GM19395 (cell line): Measurements from ENCODE around the gene METAP2.

Source experiments
- ATAC-seq: cut with Tn5 transposase; IDR thresholded peaks from one replicate; pipeline ENCODE4 v1.9.1; 2021; ENCODE audit warnings: mild to moderate bottlenecking, moderate library complexity; ENCODE audit not compliant: unreplicated experiment

The METAP2 gene

GRCh38 chr12:95547522-95548055 is 73.6 kb downstream of the METAP2 start:
- no peak for ATAC-seq

- no peak for ATAC-seq
These were observed 74.1 kb downstream of the METAP2 start for GRCh38 chr12:95548056-95548538.

- no peak for ATAC-seq
These were observed 74.8 kb downstream of the METAP2 start for GRCh38 chr12:95548539-95549391.

- no peak for ATAC-seq
These were observed 75.6 kb downstream of the METAP2 start for GRCh38 chr12:95549392-95550084.

GRCh38 chr12:95551305-95551704 is 77.4 kb downstream of the METAP2 start, which contains the start of gene USP44:
Gene USP44 (minus strand): TSS chr12:95551476. CDS start chr12:95534256, 17,220 bp downstream.
- no peak for ATAC-seq

DNA sequence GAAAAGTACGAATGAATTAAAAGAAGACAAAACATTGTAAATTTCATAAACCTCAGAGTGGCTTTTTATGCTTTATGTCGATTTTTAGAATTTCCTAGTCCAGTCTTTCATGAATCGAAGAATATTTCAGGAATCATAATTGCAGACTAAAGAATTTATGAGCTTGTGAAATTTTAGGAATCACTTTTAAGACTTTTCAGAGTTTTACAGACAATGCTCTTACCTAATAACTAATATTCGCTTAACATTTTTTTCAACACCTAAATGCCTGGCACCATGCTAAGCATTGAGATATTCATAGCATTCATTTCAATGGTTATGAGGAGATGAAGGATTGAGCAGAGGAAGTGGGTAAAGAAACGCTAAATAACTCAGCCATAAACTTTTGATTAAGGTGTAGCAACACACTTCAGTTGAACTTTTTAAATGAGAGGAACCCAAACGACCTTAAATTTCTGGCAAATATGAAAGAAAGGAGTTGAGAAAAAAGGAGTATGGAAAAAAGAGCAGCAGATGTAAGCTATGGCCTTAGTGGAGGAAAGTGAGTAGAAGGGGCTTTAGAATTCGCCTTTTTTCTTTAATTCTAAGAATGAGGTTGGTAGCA is 78.1 kb downstream of the METAP2 start:
- no peak for ATAC-seq

DNA sequence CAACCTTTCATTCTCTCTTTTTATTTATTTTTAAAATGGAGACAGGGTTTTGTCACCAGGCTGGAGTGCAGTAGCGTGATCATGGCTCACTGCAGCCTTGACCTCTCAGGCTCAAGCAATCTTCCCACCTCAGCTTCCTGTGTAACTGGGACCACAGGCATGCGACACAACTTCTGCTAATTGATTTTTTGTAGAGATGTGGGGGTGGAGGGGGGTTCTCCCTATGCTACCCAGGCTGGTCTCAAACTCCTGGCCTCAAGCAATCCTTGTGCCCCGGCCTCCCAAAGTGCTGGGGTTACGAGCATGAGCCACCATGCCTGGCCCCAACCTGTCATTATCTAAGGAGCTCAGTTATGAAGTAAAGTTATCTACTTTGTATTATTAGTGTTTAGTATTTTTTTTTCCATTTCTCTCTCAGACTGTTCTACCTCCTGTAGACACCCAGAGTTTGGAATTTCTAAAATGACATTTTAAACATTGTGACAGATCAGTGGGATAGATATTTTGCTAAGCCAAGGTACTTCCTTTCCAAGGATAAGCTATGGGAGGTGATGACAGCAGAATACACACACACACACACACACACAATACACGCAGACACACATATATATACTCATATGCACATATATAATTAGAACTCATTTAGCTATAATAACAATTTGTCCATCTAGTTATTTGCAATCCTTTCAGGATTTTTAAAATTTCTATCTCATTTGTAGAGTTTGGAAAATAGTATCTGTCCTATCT is 79.4 kb downstream of the METAP2 start:
- no peak for ATAC-seq

DNA sequence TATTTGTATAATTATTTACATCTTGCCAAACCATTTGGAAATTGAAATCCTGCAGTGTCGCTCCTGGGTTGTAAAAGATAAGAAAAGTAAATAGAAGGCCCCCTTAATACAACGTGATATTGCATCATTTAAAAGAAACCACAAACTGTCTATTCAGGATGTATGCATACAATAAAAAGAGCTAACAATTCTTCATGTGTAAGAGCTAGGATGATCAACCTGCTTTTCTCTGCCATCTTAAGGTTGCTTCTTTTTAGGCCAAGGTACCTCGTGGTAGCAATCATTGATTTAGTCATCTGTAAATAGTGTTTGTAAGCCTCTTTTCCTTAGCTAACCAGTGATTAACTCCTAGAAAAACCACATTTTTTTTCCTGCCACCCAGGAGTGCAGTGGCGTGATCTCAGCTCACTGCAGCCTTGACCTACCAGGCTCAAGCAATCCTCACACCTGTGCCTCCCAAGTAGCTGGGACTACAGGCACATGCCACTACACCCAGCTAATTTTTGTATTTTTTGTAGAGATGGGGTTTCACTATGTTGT is 80.7 kb downstream of the METAP2 start:
- ATAC-seq, result no peak

GRCh38 chr12:95557625-95558024 is 83.7 kb downstream of the METAP2 start:
- ATAC-seq, result no peak
